ENCODE results near the gene CD248.
"Not testable (repeated sequence)": the region's sequence is repeated elsewhere in the genome, so short reads cannot be mapped to it uniquely, and the experiment has no call there.

The CD248 gene

GRCh38 chr11:66287211-66287888 is 29.5 kb downstream of the CD248 start:
- no peak for DNase-seq

GRCh38 chr11:66286699-66287098 is 30.1 kb downstream of the CD248 start:
- no peak for DNase-seq

GRCh38 chr11:66285250-66285947 is 31.4 kb downstream of the CD248 start:
- DNase-seq, result no peak

- DNase-seq, result no peak
These were observed 32.2 kb downstream of the CD248 start for GRCh38 chr11:66284526-66285078.

- DNase-seq, result no peak
These were observed 33.3 kb downstream of the CD248 start for GRCh38 chr11:66283461-66284105.

GRCh38 chr11:66282468-66283455 is 34.1 kb downstream of the CD248 start:
- DNase-seq, result peak; percentile 98

- no peak for DNase-seq
These were observed 34.9 kb downstream of the CD248 start for GRCh38 chr11:66281776-66282467.

GRCh38 chr11:66281001-66281400 is 35.8 kb downstream of the CD248 start:
- no peak for DNase-seq

GRCh38 chr11:66280428-66280827 is 36.4 kb downstream of the CD248 start:
- no peak for DNase-seq

GRCh38 chr11:66279092-66279734 is 37.6 kb downstream of the CD248 start:
- no peak for DNase-seq

- no peak for DNase-seq
These were observed 38.3 kb downstream of the CD248 start for GRCh38 chr11:66278363-66279091.

GRCh38 chr11:66277471-66278362 is 39.1 kb downstream of the CD248 start, which contains the start of gene CNIH2:
CNIH2 (plus strand) TSS chr11:66278175; CDS start chr11:66278457, 282 bp downstream.
- peak; percentile 46 for DNase-seq

- DNase-seq, result not testable (repeated sequence)
These were observed 39.8 kb downstream of the CD248 start for GRCh38 chr11:66277064-66277463.

- DNase-seq, result not testable (repeated sequence)
These were observed 40.2 kb downstream of the CD248 start for GRCh38 chr11:66276619-66277018.

GRCh38 chr11:66275984-66276612 is 40.7 kb downstream of the CD248 start:
- DNase-seq, result no peak

GRCh38 chr11:66275396-66275795 is 41.4 kb downstream of the CD248 start:
- no peak for DNase-seq

GRCh38 chr11:66274219-66274618 is 42.6 kb downstream of the CD248 start:
- no peak for DNase-seq

GRCh38 chr11:66272596-66272995 is 44.2 kb downstream of the CD248 start:
- DNase-seq, result no peak

GRCh38 chr11:66271816-66272215 is 45.0 kb downstream of the CD248 start:
- DNase-seq, result no peak

Measured in central memory CD4-positive, alpha-beta T cell (primary cell).